M059J (cell line): ENCODE data around the gene HCRTR1. TPM values are rescaled to one million over a fixed set of nuclear protein-coding genes. Genes with fewer than 3 reads are reported as not detected.
"Not testable (repeated sequence)": the region's sequence is repeated elsewhere in the genome, so short reads cannot be mapped to it uniquely, and the experiment has no call there.

ENCODE experiments used
- DNase-seq: peaks from one replicate; pipeline ENCODE4 v3.0.0-alpha.2; 2012; ENCODE audit warnings: low read depth
- total RNA-seq: library from RNA; depleted of rRNA; stranded (reverse); fragments of >200 nt; shearing (Covaris generic); gene quantifications from 2 replicates; pipeline ENCODE4 v1.2.3, GENCODE V29; 2014

The HCRTR1 gene
- total RNA-seq, 1 experiment from 2014 or later: not detected

DNA sequence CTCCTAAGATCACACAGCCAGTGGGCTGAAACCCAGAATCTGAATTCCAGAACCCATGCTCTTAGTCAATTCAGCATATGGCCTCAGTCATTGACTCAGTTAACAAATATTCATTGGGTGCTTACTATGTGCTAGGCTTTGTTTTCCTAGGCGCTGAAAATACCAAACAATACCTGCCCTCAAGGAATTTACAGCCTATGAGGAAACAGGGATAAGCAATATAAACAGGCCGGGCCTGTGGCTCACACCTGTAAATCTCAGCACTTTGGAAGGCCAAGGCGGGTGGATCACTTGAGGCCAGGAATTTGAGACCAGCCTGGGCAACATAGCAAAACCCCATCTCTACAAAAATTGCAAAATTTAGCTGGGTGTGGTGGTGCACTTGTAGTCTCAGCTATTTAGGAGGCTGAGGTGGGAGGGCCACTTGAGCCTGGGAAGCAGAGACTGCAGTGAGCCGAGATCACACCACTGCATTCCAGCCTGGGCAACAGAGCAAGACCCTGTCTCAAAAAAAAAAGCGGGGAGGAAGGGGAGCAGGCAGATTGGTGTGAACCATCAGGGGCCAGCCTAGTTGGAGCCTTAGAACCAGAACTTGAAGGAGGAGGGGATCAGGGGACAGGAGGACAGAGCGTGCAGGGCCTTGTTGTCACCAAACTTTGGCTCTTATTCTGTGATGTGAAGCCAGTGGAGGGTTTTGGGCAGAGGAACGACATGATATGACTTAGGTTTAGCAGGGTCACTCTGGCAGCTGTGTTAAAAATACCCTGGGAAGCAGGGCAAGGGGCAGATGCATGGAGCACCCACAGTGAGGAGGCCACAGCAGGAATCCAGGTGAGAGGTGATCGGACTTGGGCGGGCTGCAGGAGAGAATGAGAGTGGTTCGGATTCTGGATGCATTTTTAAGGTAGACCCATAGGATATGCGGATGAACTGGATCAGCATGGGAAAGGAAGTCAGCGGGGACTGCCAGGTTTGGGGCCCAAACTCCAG lies 35.4 kb upstream of the HCRTR1 start:
- peak; percentile 52 for DNase-seq

- no peak for DNase-seq
Measured at GRCh38 chr1:31583082-31583994, 34.2 kb upstream of the HCRTR1 start.

- DNase-seq: peak; percentile 88
Measured at GRCh38 chr1:31583995-31584868, 33.3 kb upstream of the HCRTR1 start.

- no peak for DNase-seq
Measured at GRCh38 chr1:31584869-31585735, 32.4 kb upstream of the HCRTR1 start.

DNA sequence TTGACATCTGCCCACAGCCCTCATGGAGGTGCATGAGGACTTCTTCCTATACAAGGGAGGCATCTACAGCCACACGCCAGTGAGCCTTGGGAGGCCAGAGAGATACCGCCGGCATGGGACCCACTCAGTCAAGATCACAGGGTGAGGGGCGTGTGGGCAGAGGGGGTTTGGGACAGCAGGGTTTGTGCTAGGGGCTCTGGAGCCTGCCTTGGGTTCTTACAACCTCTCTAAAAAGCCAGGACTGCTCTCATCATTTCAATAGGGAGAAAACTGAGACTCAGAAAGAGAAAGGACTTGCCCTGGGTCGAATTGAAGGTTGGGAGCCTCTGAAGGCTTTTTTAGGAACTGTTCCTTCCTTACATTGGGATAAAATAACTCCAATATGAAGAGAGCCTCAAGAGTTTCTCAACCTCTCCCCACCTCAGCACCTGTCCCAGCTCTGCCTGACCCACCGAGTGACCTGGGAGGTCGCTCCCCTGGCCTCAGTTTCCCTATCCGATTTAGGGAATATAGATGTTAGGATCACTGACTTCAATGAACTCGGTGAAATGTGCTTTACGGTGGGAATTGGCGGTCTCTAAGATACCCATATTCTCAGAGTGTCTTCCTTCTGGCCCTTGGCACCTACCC lies 31.6 kb upstream of the HCRTR1 start:
- DNase-seq: no peak

DNA sequence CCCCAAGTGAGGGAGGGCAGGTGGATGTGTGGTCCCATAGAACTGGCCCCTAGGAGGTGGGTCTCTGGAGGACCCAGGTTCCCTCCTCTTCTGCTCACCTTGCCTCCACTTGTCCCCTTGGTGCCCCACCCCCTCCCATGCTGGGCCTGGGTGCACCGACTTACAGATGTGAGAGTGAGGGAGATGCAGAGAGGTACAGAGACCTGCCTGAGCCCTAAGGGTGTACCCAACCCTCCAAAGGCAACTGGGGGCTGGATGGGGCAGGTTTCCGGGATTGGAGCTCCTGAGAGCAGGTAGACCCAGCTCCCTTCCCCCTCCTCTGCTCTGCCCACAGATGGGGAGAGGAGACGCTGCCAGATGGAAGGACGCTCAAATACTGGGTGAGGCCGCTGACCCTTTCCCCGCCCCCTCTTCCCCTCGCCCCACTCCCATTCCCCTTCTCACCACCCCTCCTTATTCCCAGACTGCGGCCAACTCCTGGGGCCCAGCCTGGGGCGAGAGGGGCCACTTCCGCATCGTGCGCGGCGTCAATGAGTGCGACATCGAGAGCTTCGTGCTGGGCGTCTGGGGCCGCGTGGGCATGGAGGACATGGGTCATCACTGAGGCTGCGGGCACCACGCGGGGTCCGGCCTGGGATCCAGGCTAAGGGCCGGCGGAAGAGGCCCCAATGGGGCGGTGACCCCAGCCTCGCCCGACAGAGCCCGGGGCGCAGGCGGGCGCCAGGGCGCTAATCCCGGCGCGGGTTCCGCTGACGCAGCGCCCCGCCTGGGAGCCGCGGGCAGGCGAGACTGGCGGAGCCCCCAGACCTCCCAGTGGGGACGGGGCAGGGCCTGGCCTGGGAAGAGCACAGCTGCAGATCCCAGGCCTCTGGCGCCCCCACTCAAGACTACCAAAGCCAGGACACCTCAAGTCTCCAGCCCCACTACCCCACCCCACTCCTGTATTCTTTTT lies 30.8 kb upstream of the HCRTR1 start:
- no peak for DNase-seq

DNA sequence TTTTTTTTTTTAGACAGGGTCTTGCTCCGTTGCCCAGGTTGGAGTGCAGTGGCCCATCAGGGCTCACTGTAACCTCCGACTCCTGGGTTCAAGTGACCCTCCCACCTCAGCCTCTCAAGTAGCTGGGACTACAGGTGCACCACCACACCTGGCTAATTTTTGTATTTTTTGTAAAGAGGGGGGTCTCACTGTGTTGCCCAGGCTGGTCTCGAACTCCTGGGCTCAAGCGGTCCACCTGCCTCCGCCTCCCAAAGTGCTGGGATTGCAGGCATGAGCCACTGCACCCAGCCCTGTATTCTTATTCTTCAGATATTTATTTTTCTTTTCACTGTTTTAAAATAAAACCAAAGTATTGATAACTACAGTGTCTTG lies 30.2 kb upstream of the HCRTR1 start:
- DNase-seq: not testable (repeated sequence)

DNA sequence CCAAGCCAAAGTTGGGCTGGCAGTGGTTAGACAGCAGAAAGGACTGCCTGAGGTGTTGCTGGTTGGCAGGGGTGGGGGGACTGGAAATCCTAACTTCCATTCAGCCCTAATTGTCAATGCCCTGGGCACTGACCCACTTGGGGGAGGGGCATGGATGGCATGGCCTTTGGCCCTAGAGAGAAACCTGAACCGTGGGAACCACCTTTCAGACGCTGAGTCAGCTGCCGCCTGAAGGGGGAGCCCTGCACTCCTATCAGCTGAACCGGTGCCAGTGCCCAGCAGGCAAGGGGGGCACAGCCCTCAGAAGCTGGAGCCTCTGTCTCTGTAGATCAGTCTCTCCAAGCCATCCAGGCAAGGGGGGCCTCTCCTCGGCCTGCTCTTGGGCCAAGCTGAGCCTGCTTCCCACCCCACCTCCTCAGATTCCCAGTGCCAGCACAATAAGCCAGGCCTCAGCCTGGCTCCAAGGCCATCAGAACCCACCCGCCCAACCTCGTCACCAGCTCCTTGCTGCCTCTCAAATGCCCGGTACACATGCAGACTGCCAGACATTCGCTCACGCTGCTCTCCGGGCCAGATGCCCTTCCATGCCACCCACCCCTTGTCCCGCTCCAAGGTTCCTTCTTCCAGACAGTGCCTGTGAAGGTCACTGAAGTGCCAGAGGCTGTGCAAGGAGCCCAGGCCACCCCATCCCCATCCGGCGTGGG lies 29.6 kb upstream of the HCRTR1 start:
- peak; percentile 64 for DNase-seq

- no peak for DNase-seq
Measured at GRCh38 chr1:31588751-31589515, 28.6 kb upstream of the HCRTR1 start.

- DNase-seq: peak; percentile 95
Measured at GRCh38 chr1:31591425-31592093, 25.9 kb upstream of the HCRTR1 start.

- DNase-seq: peak; percentile 28
Measured at GRCh38 chr1:31592132-31592531, 25.4 kb upstream of the HCRTR1 start.

- DNase-seq: no peak
Measured at GRCh38 chr1:31593136-31593665, 24.3 kb upstream of the HCRTR1 start.

DNA sequence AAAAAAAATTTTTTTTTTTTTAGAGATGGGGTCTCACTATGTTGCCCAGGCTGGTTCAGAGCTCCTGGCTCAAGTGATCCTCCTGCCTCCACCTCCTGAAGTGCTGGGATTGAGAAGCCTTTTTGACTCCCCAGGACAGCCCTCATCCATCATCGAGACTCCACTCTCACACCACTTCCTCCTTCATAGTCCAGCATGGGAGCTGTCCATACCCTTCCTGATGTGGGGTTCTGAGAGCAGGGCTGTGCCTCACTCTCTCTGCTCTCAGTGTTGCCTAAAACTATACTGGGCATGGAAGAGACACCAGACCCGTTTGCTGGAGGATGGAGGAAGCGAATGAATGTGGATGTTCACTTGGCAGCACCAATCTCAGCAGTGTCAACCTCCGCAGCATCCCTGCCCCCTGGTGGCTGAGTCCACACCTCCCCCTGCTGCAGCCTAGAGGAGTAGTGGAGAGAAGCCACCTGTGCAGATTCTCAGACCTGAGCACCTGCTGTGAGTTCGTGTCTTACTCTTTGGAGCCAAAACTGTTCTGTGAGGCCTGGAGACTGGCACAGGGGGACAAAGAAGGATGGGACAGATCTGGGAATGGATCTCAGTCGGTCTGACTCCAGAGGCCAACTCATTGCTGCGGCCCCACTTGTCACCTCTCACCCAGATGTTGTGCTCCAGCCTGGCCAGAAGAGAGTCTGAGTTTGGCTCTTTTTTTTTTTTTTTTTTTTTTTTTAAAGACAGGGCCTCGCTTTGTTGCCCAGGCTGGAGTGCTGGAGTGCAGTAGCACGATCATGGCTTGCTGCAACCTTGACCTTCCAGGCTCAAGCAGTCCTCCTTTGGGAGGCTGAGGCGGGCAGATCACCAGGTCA lies 23.5 kb upstream of the HCRTR1 start:
- peak; percentile 75 for DNase-seq

DNA sequence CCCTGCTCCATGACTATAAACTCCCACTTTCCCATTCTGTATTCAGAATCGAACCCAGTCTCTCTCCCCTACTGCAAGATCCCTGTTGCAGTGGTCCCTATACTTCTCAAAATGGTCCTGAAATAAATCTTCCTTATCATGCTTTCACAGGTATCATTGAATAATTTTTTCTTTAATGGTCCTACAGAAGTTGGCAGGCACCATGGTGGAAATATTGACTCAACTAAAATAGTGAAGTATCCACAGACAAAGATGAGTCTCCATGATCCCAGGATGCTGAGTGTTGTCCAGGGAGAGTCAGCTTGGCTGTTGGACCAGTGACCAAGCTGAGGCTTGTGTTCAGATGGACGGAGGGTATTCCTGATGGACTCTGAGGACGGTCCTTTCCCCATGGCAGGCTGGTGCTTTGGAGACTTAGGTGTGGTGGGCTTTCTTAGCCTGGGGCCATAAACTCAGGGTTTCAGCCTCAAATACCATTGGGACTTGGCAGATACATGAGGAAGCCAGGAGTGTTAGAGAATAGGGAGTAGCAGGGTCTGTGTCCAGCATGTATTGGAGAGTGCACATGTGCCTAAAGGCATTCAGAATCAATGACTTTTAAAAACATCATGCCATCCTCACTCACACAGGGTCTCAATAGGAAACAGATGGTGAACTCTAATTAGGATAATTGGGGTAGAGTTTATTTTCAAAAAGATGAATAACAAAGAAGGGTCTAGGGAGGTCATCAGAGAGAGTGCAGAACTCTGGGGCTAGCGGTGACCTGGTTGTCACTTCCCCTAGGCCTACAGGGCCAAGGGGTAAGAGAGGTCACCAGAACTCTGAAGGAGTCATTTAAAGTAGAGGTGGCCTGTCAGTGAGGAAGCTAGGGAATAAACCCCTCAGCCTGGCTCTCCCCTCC lies 21.4 kb upstream of the HCRTR1 start:
- no peak for DNase-seq

GRCh38 chr1:31596737-31597097 lies 20.8 kb upstream of the HCRTR1 start:
- no peak for DNase-seq
